Measurements from ENCODE around the gene LMAN1L.
"Not testable (repeated sequence)": the region's sequence is repeated elsewhere in the genome, so short reads cannot be mapped to it uniquely, and the experiment has no call there.

The LMAN1L gene

DNA sequence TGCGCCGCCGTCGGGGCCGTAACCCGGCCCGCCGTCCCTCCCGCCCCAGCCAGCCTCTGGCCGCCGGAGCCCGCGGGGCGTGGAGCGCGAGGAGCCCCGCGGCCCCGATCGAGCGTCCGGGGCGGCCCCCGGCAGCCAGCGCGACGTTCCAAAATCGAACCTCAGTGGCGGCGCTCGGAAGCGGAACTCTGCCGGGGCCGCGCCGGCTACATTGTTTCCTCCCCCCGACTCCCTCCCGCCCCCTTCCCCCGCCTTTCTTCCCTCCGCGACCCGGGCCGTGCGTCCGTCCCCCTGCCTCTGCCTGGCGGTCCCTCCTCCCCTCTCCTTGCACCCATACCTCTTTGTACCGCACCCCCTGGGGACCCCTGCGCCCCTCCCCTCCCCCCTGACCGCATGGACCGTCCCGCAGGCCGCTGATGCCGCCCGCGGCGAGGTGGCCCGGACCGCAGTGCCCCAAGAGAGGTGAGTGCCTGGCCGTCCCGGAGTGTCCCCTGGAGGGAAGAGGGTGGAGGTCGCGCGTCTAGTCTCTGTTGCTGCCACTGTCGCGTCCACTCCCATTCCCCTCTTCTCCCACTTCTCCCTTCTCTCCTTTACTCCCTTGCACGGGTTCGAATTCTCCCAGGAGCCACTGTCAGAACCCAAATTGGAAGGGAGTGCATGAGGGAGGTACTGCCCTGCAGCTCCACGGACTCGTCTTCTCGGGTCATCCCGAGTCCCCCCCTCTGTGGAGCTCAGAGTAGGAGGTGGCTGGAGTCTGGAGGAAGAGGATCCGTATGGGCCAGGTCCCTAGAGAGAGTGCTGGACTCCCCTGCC lies 30.2 kb upstream of the LMAN1L start:
- no peak for DNase-seq

GRCh38 chr15:74783072-74783807 lies 29.4 kb upstream of the LMAN1L start:
- DNase-seq = no peak

- DNase-seq = no peak
Observed at GRCh38 chr15:74783808-74784175, 28.8 kb upstream of the LMAN1L start.

DNA sequence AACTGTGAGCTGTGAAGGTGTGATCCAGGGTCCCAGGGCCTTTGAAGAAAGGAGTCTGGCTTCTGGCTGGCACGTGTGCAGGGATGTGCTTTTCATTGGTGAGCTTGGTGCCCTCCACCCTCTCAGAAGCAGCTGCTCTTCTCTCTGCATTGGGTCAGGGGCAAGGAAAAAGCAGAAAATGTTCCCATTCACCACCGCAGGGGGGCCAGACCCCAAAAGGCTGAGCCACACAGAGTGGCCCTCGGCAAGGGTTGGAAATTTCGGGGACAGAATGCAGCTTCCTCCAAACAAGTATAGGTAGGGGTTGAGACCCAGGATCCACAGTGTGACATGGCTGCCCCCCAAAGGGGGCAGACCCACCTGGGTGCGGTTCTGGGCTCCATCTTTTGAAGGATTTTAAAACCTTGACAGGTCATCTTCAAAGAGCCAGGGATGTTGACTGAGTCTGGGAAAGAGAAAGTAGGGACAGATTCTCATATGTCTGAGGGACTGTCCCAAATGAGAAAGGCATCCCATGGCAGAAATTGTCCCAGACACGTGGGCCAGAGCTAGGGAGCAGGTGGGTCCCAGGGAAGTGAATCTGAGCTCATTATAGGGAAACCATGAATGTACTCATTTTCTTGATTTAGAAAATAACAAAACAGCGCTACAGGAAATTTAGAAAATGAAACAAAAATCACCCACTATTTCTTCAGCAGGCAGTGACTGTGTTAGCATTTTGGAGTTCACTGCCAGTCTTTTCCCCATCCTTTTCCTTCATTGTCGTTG lies 28.0 kb upstream of the LMAN1L start:
- no peak for DNase-seq

GRCh38 chr15:74785194-74786032 lies 27.2 kb upstream of the LMAN1L start:
- DNase-seq = no peak

GRCh38 chr15:74786081-74786480 lies 26.6 kb upstream of the LMAN1L start:
- DNase-seq = not testable (repeated sequence)

DNA sequence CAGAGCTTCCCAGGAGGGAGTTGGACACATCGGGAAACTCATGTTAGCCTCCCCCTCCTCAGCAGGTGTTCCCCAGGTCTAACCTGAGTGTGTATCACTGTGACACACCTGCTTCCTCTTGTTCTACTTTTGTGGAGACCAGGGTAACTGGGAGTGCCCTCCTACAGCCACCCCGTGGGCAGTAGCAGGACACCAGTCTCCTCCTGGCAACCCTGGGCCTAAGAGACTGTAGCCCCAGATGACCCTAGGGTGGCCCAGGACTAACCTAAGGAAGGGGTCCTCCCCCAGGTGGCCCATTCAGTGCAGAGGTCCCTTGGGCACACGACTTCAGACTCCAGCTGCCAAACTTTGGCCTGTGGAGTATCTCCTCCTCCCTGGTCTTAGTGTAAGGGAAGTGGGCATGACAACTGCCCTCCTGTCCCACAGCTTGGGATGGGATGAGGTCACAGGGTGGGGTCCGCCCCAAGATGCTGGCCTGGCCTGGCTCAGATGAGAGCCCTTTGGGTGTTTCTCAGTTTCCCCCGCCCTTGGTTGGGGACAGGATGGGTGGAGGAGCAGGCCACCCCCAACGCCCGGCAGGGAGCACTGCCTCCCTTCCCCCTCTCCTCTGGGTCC lies 26.0 kb upstream of the LMAN1L start:
- no peak for DNase-seq

DNA sequence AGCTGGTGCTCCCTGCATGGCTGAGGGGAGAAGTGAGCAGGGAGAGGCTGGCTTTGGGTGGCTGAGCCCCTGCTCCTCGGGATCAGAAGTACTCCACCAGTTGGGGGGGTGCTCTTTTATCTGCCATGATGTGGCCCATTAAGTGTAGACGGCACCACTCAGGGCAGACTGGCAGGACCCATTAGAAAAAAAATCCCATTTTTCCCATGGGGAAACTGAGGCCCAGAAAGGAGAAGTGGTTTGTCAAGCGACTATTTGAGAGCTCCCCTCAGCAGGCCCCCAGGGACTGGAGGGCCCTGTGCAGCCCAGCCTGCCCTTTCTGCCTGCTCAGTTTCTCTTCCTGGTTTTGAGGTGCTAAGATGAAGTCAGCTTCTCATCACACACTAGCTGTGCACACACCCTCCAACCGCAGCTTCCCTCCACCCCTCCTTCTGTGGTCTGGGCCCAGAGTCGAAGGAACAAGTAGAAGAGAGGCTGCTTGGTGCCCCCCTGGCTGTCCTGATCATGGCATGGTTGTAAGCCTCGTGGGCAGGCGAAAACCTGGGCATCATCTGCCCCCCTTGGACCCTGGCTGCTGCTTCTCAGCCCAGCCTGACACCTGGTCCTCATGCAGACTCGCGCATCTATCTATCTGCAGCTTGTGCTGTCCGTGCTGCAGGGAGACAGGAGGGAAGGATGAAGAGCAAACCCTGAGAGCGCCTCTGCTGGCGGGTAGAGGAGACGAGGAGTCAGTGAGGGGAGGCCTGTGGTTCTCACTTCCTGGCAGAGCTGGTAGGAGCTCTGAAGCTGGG lies 25.2 kb upstream of the LMAN1L start:
- no peak for DNase-seq

GRCh38 chr15:74788042-74788682 lies 24.5 kb upstream of the LMAN1L start:
- no peak for DNase-seq

GRCh38 chr15:74788683-74789151 lies 23.9 kb upstream of the LMAN1L start:
- no peak for DNase-seq

- no peak for DNase-seq
Observed at GRCh38 chr15:74789171-74789631, 23.4 kb upstream of the LMAN1L start.

DNA sequence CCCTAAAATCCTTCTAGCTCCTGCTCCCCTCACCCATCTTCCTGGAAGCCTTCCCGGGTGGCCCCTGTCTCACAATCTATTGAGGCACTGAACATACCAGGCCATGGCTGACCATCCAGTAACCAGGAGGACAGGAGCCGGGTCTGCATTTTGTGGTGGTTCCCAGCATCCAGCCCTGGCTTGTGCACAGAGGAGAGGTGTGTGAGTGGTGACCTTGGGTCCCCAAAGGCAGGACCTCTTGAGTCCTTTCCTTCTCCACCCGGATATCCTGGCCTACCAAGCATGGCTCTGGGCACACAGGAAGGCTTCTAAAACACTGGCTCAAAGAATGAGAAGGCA lies 22.9 kb upstream of the LMAN1L start:
- DNase-seq = no peak

DNA sequence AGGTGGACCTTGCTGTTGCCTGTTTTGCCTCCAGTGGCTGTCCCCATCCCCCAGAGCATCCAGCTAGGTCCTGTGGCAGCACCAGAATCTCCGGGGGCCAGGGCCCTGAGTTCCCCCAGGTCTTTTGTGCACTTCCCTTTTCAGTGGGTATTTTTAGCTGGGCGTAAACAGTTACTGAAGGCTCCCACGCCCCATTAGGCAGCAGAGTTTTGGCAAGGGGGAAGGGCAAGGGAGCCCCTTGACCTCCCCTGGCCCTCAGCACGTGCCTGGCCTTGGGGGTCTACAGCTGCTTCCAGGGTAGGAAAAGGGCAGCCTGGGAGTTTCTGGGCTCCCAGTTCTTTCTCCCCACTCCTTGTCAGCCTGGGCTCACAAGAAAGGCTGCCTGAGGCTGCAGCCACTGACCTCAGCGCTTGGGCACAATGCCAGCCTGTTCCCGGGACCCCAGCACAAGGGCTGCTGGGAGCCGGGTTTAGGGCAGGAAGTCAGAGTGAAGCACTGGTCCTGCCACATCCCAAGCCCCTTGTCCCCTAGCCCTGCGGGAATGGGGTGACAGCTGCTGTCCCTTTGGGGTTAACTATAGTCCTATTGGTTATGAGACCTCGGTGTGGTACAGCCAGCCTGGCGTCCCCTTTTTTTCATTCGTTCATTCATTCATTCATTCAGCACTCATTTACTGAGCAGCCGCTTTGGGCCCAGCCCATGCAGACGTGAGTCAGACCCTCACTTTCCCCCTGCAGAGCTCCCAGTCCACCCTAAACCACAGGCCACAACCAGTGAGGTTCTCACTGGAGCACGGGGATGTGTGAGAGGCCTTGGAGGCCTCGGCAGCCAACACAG lies 22.3 kb upstream of the LMAN1L start:
- no peak for DNase-seq

DNA sequence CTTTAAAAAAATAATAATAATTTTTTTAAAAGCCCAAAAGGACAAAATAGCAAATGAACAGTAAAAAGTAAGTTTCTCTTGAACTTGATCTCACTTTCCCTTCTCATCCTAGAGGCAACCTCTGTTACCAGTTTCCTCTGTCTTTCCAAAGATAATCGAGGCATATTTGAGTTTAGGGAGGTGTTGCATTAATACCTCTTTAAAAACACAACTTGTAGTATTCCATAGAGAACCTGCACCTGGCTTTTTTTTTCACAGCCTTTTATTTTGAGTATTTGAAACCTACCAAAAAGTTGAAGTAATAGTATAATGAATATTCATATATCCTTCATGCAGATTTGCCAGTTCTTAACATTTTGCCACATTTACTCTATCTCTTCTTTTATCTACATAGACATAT lies 21.6 kb upstream of the LMAN1L start:
- no peak for DNase-seq

- DNase-seq = no peak
Observed at GRCh38 chr15:74791667-74792066, 21.0 kb upstream of the LMAN1L start.

GRCh38 chr15:74792227-74793016 lies 20.2 kb upstream of the LMAN1L start:
- DNase-seq = no peak

GRCh38 chr15:74793135-74794028 lies 19.3 kb upstream of the LMAN1L start:
- DNase-seq = no peak
